GM19395 (cell line): ENCODE results near the gene SOX18.

Experiments
- ATAC-seq: cut with Tn5 transposase; IDR thresholded peaks from one replicate; pipeline ENCODE4 v1.9.1; 2021; ENCODE audit warnings: mild to moderate bottlenecking, moderate library complexity; ENCODE audit not compliant: unreplicated experiment

SOX18 gene

GRCh38 chr20:64069209-64069613, 19.8 kb upstream of the SOX18 start:
- ATAC-seq: no peak

- no peak for ATAC-seq
These were observed 19.2 kb upstream of the SOX18 start for GRCh38 chr20:64068386-64069208.

- no peak for ATAC-seq
These were observed 18.4 kb upstream of the SOX18 start for GRCh38 chr20:64067733-64068307.

- ATAC-seq: no peak
These were observed 17.7 kb upstream of the SOX18 start for GRCh38 chr20:64067005-64067632.

- ATAC-seq: no peak
These were observed 16.5 kb upstream of the SOX18 start for GRCh38 chr20:64065974-64066343.

GRCh38 chr20:64065062-64065973, 15.9 kb upstream of the SOX18 start:
- no peak for ATAC-seq

- no peak for ATAC-seq
These were observed 14.8 kb upstream of the SOX18 start for GRCh38 chr20:64064145-64064698.

- no peak for ATAC-seq
These were observed 14.1 kb upstream of the SOX18 start for GRCh38 chr20:64063389-64064144.

GRCh38 chr20:64062596-64063388, 13.4 kb upstream of the SOX18 start, which contains the start of gene TCEA2:
TSS of gene TCEA2 (plus strand) at chr20:64063198. CDS start at chr20:64063313, 115 bp downstream.
- peak; percentile 80 for ATAC-seq

- no peak for ATAC-seq
These were observed 12.8 kb upstream of the SOX18 start for GRCh38 chr20:64062276-64062595.

- ATAC-seq: no peak
These were observed 9.1 kb upstream of the SOX18 start for GRCh38 chr20:64058536-64058935.

GRCh38 chr20:64057628-64058498, 8.4 kb upstream of the SOX18 start:
- no peak for ATAC-seq

GRCh38 chr20:64056889-64057627, 7.6 kb upstream of the SOX18 start:
- ATAC-seq: no peak

GRCh38 chr20:64056639-64056888, 7.1 kb upstream of the SOX18 start:
- ATAC-seq: no peak

GRCh38 chr20:64055893-64056638, 6.6 kb upstream of the SOX18 start:
- no peak for ATAC-seq

GRCh38 chr20:64055396-64055892, 6.0 kb upstream of the SOX18 start:
- no peak for ATAC-seq
